Neural cell (in vitro differentiated cells): ENCODE measurements around the gene C20orf141.

Source experiments
- POLR2AphosphoS5 ChIP-seq: IDR thresholded peaks from 2 replicates; pipeline ENCODE4 v1.6.1; 2012
- RAD21 ChIP-seq: fragments of 450-650 bp; conservative IDR thresholded peaks from 2 replicates; pipeline ENCODE4 v1.6.1; 2014; ENCODE audit warnings: antibody characterized with exemption, mild to moderate bottlenecking, moderate library complexity
- TAF1 ChIP-seq: IDR thresholded peaks from 2 replicates; pipeline ENCODE4 v1.6.1; 2012; ENCODE audit warnings: low read depth
- TF ChIP-seq, protein P1 (sequence below): fragments of 450-650 bp; IDR thresholded peaks from 2 replicates; pipeline ENCODE4 v1.5.1; 2014; ENCODE audit warnings: antibody characterized with exemption, mild to moderate bottlenecking, moderate library complexity; ENCODE audit not compliant: poor library complexity, severe bottlenecking

DNA sequence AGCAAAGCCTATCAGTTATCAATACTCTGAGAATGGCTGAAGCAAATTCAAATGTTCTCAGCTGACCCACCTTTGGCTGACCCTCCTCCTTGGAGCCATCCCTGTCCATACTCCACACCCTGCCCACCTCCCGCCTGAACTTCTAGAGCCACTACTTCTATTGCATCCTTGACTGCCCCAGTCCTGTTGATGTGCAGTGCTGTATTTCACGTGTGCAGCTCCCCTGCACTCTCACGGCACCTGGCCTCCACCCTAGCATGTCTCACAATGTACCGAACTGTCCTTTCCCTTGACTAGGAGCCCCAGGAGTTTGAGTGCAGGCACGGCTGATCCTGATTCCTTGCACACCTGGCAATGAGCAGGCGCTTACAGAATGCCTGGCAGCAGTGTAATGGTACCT lies 21.3 kb upstream of the C20orf141 start:
- TF ChIP-seq RAD21 (no peak), POLR2AphosphoS5 (no peak), TAF1 (no peak)
- TF ChIP-seq, protein P1, sequence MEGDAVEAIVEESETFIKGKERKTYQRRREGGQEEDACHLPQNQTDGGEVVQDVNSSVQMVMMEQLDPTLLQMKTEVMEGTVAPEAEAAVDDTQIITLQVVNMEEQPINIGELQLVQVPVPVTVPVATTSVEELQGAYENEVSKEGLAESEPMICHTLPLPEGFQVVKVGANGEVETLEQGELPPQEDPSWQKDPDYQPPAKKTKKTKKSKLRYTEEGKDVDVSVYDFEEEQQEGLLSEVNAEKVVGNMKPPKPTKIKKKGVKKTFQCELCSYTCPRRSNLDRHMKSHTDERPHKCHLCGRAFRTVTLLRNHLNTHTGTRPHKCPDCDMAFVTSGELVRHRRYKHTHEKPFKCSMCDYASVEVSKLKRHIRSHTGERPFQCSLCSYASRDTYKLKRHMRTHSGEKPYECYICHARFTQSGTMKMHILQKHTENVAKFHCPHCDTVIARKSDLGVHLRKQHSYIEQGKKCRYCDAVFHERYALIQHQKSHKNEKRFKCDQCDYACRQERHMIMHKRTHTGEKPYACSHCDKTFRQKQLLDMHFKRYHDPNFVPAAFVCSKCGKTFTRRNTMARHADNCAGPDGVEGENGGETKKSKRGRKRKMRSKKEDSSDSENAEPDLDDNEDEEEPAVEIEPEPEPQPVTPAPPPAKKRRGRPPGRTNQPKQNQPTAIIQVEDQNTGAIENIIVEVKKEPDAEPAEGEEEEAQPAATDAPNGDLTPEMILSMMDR, result no peak
